EL (cell line): ENCODE measurements around the gene AKAIN1.

Source experiments
- DNase-seq: peaks from one replicate; pipeline ENCODE4 v3.0.0-alpha.2; 2016

The AKAIN1 gene

DNA sequence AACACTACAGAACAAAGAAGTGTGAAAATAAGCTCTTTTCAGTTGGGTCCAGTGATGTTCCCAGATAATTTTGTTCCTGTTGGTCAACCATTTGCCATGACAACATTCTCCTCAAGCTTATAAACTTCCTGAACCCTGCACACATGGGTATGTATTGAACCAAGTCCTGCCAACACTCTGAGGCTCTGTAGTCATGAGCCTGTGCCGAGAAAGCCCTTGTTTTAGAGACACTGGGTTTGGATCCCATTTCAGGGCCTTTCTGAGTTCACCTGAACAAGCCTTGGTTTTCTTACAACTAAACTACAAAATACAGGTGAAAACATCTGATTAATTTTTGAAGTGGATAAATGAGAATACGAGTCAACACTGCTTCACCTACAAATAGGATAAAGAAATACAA is 38.5 kb downstream of the AKAIN1 start:
- no peak for DNase-seq

DNA sequence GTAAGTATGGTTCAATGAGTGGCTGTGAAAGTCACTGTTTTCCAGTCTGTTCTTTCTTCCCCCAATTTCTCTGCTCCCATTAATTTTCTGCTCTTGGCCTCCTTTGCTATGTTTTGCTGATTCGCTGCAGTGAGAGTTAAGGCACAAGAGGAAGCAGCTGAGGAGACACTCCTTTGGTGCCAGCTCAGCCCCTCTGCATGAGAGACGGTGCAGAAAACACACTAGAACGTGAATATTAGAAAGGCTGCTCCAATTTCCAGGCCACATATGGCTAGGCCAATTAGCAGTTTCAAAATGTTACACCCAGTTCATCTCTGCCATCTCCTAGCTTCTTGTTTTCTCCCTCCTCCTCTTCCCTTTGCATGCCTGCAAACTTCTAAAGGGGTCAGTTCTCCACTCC is 38.9 kb downstream of the AKAIN1 start:
- no peak for DNase-seq

DNA sequence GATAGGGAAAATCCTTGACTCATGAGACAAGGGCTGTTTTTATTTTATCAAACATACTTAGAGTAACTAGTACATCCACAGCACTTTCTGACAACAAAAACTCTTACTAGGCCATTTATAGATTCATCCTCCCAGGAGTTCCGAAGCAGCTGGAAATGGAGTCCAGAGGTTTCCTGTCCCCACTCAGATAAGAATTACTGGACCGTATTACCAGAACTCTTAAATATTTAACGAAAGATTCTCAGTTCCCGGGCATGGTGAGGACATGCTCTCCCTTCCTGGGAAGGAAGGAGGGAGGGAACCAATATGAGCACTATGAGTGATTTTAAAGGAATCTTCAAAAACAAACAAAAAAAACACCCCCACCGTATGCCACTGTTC is 41.2 kb downstream of the AKAIN1 start:
- no peak for DNase-seq

DNA sequence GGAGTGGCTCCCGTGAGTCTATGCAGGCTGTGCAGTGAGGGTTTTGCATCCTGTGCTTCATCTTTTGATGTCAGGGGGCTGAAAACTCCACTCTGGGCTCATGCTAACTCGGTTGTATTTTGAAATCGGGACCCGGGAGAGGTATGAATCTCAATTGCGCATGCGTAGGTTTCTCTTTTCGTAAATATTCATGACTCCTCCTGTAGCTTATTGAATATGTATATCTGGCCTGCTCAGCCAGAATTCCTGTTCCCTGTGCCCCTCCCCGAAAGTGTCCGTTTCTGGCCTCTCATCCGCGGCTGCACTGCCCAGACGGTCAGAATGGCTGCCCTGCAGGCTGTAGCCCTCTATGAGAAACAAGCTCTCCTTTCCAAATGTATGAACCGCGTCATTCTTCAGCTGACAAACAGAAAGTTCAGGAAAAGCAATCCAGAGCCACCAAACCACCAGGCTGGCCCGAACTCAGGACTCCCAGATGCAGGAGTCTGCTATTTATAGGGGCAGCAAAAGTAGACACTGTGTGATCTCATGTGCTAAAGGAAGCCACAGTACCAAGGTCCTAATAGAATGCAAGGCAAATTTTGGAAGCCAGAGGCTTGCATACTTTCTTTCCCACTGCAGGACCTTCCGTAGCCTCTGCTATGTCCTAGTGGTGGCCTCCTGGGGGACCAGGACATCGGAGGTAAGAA is 41.7 kb downstream of the AKAIN1 start:
- no peak for DNase-seq

DNA sequence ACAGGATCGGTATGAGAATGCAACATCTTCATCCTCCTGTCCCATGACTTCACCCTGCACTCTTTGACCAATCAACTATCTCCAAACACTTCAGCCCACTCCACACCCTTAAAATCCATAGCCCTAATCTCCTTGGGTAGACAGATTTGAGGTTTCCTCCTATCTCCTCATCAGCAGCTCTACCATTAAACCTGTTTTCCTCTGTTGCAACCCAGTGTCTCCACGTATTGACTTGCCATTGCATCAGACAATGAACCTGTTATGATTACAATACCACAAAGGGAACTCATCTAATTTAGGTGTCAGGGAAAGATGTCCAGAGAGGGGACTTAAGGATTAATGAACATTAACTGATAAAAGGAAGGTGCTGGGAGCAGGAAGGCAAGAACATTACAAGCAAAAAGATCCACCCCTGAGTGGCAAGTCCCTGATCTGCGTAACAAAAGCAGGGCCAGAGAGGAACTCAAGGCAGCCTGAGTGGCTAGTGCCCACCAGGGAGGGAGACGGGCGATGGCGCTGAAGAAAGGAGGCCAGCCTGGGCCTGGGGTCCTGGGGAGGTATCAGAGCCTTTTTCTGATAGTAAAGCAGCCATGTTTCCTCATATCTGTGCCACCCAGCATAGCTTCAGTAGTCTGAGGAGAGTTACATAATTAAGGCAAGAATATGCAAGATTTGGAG is 44.6 kb downstream of the AKAIN1 start:
- no peak for DNase-seq

DNA sequence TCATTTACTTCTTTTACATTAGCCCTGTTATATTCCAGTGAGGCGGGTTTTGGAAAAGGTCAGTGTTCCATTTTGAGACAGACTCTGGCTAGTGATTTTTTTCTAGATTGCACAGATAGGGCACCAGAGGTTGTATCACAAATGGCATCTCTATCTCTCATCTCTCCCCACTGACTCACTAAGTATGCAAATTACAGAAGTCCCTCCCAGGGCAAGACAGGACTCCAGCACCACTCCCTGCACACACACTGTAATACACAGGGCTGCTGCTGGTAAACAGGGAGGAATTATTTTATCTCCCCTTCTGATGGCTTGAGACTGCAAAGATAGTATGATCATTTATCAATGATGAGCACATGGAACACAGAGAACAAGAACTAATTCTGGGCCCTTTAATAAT is 46.2 kb downstream of the AKAIN1 start:
- DNase-seq = no peak

DNA sequence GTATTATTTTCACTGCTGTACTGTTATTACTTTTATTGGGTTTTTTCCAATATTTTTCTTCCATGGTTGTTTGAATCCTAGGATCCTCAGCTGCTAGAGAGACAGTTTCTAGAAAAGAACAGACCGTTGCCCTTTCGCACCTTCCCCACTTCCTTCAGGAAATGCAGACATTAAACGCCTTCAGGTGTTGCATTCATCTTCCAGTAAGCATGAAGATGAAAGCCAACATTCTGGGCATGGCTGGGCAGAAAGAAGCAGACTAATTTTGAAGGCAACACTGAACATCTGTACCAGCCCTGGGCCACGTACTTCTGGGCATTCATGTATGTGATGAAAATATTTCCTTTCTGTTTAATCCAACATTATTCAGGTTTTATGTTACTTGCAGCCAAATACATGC is 51.0 kb downstream of the AKAIN1 start:
- no peak for DNase-seq

DNA sequence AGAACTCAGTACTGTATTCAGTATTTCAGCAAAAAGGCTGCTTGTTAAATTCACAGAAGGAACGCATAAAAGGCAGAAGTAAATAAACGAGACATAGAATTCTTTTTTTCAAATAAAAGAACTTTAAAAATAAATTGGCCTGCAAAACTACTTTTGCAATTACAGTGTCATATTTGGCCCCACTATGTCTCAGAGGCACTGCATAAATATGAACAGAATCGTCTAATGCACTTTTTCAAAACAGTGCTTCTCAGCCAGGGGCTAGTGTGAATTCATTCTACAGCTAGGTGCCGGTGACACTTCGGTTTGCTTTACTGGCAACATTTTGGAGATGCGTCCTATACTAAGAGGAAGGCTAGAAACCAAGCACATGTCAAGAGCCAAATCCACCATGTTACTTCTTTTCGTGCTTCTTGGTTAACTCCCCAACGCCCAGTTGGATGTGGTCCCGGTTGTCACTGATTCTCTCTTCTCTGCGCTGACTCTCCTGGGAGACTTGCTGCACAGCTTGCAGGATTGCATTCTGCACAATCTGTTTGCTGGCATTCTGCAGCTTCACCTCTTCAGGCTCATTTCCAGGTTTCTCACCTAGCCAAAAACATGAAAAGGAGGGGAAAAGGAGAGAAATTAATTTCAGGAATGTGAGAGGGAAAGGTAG is 51.8 kb downstream of the AKAIN1 start:
- no peak for DNase-seq

DNA sequence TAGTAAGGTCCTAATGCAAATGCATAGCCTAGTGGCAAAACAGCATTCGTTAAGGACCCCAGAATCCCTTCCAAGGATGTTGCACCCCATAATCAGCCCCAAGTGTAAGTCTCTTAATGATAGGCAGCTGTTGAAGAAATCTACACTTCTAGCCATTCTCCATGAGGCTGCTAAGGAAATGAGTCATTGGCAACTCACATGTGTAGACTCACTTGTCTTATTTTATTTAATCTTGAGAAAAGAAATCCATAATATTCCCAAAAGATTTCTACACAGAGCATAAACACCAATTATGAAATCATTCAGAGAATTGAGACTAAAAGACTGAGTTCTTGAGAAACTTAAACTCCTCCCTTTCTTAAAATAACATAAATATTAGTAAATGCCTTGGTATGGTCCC is 52.4 kb downstream of the AKAIN1 start:
- DNase-seq = no peak

DNA sequence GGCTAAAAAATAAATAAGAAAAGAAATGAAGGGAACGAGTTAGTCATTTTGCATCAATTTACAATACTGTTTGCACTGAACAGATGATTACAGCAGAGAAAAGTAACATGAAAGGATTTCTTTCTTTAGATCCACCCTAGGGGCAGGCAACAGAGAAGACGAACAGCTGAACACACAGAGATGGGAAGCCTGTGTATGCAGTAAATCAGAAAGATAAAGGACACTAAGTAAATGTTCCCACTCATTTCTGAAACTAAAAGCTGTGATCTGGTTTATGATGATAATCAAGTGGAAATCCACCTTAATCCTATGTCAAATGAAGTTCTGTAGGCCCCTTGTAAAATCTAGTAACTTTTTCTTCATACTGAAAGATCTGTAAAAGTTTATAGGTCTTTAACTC is 54.2 kb downstream of the AKAIN1 start:
- no peak for DNase-seq

DNA sequence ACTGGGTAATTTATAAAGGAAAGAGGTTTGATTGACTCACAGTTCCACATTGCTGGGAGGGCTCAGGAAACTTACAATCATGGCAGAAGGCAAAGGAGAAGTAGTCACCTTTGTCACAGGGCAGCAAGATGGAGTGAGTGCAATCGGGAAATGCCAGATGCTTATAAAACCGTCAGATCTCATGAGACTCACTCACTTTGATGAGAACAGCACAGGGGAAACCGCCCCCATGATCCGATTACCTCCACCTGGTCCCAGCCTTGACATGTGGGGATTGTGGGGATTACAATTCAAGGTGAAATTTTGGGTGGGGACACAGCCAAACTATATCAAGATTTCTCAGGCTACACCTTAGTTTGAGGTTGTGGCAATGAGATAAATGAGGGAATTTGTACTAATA is 54.9 kb downstream of the AKAIN1 start:
- no peak for DNase-seq

DNA sequence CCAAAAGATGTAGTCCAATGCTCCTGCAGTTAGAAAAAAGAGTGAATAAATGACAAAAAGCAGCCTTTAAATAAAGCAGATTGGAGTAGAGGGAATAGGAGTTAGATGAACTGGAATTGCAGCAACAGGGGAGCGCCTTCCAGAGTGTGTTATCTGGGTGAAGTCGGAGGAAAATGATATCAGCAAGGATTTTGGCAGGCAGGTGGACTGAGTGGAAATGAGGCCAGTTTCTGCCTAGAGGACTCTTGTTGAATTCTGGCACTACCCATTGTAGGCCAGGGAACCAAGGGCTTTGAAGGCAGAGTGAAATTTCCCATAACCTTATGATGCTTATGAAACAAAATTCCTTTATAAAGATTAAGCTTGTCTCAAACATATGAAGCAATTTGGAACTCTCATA is 59.8 kb downstream of the AKAIN1 start:
- DNase-seq = no peak

DNA sequence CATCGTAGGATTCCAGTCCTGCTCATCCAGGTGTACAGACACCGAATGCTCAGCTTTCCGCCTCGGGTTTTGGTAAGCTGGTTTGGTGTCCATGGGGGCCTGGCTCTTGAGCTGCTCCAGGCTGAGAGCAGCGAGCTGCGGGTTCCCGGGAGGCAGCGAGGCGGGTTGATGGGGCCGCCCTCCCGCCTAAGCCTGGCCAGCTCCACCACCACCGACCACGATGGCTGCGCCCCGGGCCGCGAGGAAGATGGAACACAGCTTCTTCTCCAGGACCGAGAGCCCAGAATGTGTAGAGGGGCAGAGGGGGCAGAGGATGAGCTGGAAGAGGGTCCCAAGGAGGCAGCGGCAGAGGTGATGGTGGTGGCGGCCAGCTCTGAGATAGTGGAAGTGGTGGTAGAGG is 64.1 kb downstream of the AKAIN1 start:
- no peak for DNase-seq

DNA sequence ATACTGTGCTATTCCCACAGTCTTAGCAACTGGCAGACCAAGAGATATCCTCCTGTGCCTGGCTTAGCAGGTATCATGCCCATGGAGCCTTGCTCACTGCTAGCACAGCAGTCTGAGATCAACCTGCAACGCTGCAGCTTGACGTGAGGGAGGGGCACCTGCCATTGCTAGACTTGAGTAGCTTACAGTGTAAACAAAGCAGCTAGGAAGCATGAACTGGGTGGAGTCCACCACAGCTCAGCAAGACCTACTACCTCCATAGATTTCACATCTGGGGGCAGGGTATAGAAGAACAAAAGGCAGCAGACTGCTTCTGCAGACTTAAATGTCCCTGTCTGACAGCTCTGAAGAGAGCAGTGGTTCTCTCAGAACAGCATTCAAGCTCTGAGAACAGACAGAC is 74.8 kb downstream of the AKAIN1 start:
- no peak for DNase-seq

DNA sequence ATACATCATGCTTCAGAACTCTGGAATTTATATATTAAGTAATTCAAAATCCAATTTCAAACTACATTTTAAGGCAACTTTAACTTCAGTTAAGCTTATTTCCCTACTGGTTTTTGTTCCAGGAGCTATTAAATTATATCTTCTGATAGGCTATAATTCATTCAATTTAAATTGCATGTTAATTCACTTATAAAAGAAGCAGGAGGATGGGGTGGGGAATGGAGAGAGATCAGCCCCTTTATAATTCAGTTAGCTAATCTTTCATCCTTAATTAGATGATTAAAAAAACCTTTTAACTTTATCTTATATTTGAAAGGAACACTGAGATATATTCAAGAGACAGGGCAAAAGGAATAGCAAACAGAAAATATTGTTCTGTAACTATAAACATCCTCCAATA is 86.8 kb downstream of the AKAIN1 start:
- no peak for DNase-seq

DNA sequence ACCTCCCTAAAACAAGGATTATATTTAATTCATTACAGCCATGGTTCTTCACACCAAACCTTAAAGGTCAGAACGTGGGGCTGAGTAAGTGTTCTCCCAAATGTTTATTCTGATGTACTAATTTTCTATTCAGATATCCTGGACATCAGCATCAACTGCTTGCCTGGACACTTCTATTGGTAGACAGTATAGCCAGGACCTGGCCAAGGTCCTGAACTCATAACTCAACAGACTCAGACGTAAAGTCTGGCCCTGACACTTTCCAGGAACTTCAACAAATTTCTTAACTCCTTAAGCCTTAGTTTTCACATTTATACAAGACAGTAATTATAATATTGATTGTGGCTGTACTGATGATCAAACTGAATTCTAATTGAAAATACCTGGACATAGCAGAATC is 89.1 kb downstream of the AKAIN1 start:
- no peak for DNase-seq

DNA sequence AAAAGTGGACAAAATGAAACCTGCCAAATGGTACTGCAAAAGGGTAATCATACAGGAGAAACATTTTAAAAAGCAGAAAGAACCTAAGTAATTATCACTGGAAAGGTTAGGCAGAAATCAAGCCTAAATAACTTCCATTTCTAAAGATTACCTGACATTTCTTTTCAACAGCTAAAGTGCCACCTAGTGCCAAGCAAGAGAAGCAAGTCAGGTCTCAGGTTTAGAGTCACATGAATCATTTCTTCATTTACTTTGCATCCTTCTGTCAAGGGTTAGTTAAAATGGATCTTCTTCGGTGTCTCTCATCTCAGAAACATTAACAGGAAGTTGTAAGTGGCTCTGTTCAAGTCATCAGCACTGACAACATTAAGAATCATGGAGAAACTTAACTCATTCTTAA is 90.3 kb downstream of the AKAIN1 start:
- no peak for DNase-seq

DNA sequence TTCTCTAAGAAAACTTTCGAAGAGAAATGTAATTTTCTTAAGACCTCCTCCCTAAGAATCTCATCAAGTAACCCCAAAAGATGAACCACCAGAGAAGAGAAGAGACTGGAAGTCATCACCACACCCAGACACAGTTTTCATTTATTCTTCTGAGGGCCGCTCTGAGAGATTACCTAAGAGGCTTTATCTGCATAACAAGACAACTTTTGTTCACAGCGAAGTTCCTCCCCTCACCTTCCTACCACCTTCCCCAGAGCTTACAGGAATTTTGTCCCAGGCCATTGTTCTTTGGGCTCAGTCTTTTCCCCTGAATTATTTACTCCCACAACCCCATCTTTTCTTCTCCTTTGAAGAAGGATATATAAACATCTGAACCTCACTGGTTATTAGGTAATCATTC is 92.8 kb downstream of the AKAIN1 start:
- DNase-seq = no peak

DNA sequence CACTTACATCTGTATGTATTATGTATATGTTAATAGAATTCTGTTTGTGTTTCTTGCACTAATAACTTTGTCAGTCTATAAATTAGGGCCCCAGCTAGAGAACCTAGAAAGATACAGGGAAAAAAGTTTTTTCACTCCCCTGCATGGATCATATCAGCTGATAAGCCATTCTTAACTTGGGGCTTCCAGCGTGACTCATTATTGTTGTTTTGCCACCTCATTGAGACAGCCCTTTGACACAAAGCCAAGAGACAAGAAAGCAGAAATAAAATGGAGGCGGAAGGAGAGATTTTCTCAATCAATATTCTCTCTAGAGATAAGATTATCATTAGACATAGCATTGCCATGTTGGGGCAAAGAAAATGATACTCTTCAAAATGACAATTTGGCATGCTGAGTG is 93.4 kb downstream of the AKAIN1 start:
- no peak for DNase-seq

DNA sequence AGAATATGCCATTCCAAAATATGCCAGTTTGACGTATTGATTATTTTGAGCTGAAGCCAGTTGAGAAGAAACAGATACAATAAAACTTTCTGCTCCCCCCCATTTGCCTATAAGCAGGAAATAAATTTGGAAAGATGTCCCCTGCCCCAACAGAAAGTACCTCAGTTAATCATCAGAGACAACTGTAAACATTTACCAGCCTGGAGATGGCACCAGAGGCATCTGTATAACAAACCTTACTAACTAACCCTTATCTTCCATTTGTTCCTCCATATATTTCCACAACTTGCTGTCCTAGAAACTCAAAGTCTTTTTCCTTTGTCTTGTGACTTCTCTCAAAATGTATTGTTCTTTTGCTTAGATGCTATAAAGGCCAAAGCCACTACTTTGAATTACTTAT is 93.8 kb downstream of the AKAIN1 start:
- DNase-seq = no peak

DNA sequence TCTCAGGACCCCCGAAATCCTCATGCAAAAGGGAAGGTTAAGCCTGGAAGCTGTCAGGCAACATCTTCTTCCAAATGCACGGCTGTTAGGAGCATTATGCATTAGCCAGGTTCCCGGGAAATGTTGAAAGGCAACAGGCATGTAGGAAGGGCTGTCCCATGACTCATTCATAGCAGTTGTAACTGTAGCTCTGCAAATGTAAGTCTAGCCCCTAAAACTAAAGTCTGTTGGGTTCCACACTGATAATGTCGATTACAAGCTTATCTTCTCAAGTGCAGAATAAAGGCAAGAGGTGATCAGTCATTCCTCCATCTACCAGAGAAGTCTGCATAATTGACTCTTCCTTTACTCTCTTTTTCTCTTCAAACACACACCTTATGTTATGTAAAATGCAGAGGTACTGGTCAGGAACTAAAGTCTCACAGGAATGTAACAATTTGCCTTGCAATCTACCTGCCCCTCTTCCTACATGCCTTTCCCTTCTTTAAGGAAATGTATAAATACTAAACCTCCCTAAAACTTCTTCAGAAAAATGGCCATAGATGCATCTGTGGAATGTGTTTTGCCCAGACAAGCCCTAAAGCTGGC is 99.8 kb downstream of the AKAIN1 start:
- no peak for DNase-seq

DNA sequence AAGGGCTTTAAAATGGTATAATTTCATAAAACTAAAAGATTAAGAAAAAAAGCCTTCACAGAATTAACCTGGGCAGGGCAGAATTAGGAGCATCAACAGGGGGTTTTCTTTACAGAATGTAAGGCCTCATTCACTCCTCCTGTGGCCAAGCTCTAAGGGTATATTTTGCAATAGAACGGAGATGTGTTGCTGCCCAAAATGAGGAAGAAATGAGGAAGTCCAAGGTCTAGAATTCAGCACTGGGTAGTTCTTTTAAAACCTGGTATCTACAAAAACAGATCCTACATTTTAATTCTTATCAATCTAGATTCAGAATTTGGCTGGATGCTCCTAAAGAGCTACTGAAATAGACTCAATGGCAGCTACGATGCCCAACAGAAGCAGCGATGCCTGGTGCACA is 101.8 kb downstream of the AKAIN1 start:
- no peak for DNase-seq

DNA sequence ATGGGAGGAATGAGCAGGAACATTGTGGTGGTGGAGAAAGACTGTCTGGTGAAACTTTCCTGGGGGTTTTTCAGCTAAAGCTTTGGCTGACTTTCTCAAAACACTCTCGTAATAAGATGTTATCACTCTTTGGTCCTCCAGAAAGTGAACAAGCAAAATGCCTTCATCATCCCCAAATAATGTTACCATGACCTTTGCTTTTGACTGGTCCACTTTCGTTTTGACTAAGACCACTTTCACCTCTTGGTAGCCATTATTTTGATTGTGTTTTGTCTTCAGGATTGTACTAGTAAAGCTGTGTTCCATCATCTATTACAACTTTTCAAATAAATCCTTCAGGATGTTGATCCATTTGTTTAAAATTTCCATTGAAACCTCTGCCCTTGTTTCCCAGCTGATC is 103.2 kb downstream of the AKAIN1 start:
- no peak for DNase-seq
